Liver (tissue), 3 donors: ENCODE results near the gene POLR3C.

ENCODE experiments used
- CTCF ChIP-seq: fragments of 150-350 bp; IDR thresholded peaks from 2 replicates; pipeline ENCODE4 v1.5.1; 2017; ENCODE audit warnings: improper control_type of control experiment, low read depth, low read length; ENCODE audit not compliant: missing input control
- FOXA1 ChIP-seq: IDR thresholded peaks from 2 replicates; pipeline ENCODE4 v1.6.1; 2016; ENCODE audit warnings: antibody characterized with exemption
- RAD21 ChIP-seq, 2 donors: IDR thresholded peaks; 2 replicates each; pipeline ENCODE4 v1.6.1; 2016; ENCODE audit warnings: antibody characterized with exemption in 2 of 2, mild to moderate bottlenecking in 2 of 2
- TAF1 ChIP-seq: conservative IDR thresholded peaks from 2 replicates; pipeline ENCODE4 v1.6.1; 2016; ENCODE audit warnings: antibody characterized with exemption, mild to moderate bottlenecking
- donor health status: healthy.
- donor health status: healthy.

- no peak for TF ChIP-seq CTCF
- no peak for TF ChIP-seq TAF1
- TF ChIP-seq RAD21 (IDR thresholded peaks at IDR 0.05), result no peak
- TF ChIP-seq FOXA1, result no peak
Measured at GRCh38 chr1:145799806-145800205, 24.2 kb upstream of the POLR3C start.
